Esophagus squamous epithelium (tissue), 4 donors: ENCODE results near the gene SLC9A1.

Experiments used
- POLR2A ChIP-seq, 4 donors: fragments of 450-650 bp; IDR thresholded peaks; one replicate each; pipeline ENCODE4 v1.6.1; 2017; ENCODE audit warnings: antibody characterized with exemption in 4 of 4, mild to moderate bottlenecking in 4 of 4, moderate library complexity in 3 of 4
- TF ChIP-seq, protein P1 (sequence below), 6 experiments: fragments of 450-650 bp in 4 of 6; fragments of 200-600 bp in 2 of 6; sonication (generic) in 2 of 6; IDR thresholded peaks; one replicate each; pipeline ENCODE4 v1.5.1; 2016 to 2019; ENCODE audit warnings: antibody characterized with exemption in 6 of 6, mild to moderate bottlenecking in 4 of 6, moderate library complexity in 4 of 6

DNA sequence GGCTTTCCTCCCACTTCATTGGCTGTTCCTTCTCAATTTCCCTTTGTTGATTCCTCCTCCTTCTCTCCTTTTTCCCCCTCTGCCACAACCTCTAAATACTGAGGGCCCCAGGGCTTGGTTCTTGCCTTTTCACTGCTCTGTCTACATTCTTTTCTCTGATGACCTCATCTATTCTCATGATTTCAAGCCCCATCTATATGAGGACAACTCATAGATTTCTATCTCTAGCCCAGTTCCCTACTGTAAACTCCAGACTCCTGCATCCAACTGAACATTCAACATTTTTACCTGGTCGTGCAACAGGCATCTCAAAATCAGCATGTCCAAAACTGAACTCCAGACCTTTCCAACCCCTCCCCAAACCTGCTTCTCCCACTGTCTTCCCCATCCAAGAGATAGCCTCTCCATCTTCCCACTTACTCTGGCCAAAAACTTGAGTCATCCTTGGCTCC, 11.5 kb upstream of the SLC9A1 start:
- TF ChIP-seq, protein P1, sequence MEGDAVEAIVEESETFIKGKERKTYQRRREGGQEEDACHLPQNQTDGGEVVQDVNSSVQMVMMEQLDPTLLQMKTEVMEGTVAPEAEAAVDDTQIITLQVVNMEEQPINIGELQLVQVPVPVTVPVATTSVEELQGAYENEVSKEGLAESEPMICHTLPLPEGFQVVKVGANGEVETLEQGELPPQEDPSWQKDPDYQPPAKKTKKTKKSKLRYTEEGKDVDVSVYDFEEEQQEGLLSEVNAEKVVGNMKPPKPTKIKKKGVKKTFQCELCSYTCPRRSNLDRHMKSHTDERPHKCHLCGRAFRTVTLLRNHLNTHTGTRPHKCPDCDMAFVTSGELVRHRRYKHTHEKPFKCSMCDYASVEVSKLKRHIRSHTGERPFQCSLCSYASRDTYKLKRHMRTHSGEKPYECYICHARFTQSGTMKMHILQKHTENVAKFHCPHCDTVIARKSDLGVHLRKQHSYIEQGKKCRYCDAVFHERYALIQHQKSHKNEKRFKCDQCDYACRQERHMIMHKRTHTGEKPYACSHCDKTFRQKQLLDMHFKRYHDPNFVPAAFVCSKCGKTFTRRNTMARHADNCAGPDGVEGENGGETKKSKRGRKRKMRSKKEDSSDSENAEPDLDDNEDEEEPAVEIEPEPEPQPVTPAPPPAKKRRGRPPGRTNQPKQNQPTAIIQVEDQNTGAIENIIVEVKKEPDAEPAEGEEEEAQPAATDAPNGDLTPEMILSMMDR (IDR thresholded peaks at IDR 0.05) = no peak
- TF ChIP-seq POLR2A (IDR thresholded peaks at IDR 0.05) = no peak
